GM12873 (cell line): ENCODE measurements around the gene LRMDA.

ENCODE experiments used
- CTCF ChIP-seq: IDR thresholded peaks from 2 replicates; pipeline ENCODE4 v1.5.1; 2012; ENCODE audit warnings: low read depth, mild to moderate bottlenecking, moderate library complexity, low read length, control low read depth; ENCODE audit not compliant: insufficient read depth; ENCODE audit errors: missing control alignments

Gene LRMDA

DNA sequence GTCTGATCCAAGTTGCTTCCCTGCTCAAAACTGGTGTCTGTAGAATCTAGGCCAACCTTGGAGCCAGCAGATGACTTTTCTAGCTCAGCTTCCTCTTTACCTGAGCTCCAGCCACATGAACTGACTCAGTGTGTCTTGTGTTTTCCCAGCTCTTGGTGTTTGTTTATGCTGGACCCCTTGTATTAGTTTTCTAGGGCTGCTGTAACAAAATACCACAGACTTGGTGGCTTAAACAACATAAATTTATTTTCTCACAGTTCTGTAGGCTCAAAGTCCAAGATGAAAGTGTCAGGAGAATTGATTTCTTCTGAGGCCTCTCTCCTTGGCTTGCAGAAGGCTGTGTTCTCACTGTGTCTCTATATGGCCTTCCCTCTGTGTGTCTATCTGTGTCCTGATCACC is 45.1 kb downstream of the LRMDA start:
- no peak for TF ChIP-seq CTCF

- no peak for TF ChIP-seq CTCF
Measured at GRCh38 chr10:75476985-75477384, 45.6 kb downstream of the LRMDA start.

GRCh38 chr10:75477680-75478079 is 46.3 kb downstream of the LRMDA start:
- no peak for TF ChIP-seq CTCF

GRCh38 chr10:75480374-75480773 is 49.0 kb downstream of the LRMDA start:
- no peak for TF ChIP-seq CTCF

DNA sequence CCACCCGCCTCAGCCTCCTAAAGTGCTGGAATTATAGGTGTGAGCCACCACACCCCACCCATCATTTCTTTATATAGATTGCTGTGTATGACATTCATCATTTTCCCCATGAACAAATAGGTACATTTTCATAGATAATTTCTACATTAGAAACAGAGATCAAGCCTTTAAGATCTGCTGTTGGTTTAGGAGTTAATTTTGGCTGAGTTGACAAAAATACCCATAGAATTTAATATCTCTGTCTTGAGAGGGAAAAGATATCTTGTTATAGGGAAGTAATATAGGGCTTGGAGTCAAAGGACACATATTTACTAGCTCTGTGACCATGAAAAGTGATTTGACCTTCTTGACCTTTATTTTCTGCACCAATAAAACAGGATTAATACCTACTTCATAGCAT is 51.8 kb downstream of the LRMDA start:
- no peak for TF ChIP-seq CTCF

DNA sequence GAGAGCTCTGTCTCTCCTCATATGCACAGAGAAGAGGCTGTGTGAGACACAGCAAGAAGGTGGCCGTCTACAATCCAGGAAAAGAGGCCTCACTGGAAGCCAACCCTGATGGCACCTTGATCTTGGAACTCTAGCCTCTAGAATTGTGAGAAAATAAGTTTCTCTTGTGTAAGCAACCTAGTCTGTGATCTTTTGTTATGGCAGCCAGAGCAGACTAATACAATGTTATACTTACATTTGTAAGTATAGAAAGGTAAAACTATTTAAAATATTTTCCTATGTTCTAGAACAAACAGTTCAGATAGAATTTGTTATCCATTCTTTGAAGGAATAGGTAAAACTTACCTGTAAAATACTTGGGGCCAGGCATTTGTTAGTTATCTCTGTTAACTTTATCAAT is 53.3 kb downstream of the LRMDA start:
- no peak for TF ChIP-seq CTCF

DNA sequence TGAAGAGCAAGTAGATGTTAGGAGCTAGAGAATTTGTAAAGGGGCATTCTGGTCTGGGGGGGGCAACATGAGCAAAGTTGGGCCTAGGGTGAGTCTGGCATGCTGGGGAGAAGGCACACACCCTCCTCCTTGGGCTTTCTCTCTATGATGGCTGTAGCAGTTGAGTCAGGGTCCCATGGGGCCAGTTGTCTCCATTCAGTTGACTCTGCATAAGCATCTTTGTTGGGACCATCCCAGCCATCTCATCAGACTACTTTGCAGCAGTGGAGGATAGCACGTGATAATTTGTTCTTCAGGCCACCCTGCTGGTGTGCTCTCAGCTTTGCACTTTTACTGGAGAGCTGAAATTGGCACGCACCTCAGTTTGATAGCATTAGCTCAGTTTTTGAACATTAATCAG is 55.2 kb downstream of the LRMDA start:
- no peak for TF ChIP-seq CTCF
